ENCODE results near the gene TMEM62.
"Not testable (repeated sequence)": the region's sequence is repeated elsewhere in the genome, so short reads cannot be mapped to it uniquely, and the experiment has no call there.

Gene TMEM62

DNA sequence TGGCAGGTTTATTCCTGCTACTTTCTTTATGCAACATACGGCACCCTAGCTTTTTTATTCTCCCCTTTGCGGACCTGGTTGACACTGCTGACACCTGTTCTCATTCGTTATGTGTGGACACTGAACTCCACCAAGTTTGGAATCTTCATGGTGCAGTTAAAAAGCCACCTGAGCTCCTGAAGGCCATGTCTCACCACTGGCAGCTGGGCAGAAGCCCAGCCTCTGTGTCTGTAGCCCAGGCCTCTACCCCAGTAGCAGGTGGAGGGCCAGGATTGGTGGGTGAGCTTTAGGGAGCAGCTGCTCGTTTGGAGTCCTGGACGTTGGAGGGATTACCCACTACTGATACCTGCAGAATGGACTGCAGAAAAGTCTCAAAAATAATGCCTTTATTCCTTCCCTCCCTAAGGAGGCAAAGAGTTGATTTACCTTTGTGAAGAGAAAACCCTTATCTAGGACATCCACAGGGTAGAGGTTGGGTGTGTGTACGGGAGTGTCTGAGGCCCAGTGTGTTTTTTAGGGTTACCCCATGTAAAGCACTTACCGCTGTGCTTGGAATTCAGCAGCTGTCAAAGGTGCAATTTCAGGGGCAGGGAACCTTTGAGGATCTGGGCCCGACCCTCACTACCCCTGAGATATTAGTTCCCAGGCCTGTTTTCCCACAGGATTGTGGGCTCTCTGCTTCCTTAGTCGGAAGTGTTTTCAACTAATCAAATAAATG, 51.2 kb downstream of the TMEM62 start:
- no peak for DNase-seq

DNA sequence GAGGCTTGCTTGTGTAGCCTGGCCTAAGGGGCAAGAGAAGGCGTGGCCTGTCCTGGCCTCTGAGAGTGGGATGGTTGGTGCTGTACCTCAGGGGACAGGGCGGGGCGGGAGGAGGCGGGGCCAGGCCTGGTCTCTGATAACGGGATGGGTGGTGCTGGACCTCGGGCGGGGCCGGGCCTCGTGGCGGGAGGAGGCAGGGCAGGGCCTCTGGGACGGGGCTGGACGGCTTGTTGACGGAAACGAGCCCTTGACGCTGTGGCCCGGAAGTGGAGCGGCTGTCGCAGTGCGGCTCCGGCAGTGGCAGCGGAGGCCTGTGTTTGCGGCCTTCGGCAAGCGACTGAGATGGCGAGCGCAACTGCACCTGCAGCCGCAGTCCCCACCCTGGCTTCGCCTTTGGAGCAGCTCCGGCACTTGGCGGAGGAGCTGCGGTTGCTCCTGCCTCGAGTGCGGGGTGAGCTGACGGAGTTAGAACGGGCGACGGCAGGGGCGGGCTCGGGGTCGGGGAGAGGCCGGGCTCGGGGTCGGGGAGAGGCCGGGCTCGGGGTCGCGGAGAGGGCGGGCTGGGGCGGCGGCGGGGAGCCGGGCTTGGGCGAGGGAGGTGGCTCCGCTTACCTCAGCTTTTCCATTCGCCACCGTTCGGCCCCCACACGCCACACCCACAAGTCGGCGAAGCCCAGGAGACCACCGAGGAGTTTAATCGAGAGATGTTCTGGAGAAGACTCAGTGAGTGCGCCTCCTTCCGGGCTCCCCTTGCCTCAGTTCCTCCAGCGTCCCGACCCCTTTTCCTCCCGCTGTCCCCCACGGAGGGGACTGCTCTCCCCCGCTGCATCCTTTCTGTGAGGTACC, 52.0 kb downstream of the TMEM62 start, which contains the start of gene CCNDBP1:
Gene CCNDBP1, plus strand, starts transcription at position 247 of the 846 bp plus-strand sequence. Its CDS starts 96 bp downstream, at position 343.
- peak; percentile 83 for DNase-seq

DNA sequence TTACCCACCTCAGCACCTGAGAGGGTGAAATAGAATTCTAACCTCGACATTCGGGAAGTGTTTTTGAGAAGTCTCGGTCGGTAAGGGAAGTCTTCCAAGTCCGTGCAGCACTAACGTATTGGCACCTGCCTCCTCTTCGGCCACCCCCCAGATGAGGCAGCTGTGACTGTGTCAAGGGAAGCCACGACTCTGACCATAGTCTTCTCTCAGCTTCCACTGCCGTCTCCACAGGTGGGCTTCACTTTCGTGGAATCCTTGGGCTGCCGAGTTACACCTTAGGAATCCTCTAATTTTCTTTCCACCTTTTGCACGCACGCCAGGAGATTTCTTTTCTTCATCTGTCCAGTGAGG, 52.6 kb downstream of the TMEM62 start:
- no peak for DNase-seq

DNA sequence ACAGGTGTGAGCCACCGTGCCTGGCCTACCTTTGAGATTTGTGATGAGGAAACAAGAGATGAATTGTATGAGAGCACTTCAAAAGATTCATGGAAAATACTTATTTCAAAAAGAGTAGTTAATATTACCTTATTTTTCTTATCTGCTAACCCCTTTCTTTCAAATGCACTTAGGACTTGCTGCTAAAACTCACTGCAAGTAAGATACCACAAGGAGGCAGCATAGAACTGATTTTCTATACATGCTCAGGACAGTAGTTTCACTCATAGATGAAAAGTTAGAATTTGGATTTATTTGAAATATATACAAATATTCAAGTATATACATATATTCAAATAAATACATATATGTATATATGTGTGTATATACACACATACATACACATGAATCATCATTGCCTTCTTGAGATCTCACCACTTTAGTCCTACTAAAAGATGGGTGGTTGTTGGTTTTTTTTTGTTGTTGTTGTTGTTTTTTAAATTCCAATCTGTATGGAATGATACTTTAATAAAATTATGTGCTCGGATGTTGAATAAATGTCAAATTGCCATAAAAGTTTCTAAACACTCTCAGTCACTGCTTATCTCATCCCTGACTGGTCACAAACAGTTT, 54.3 kb downstream of the TMEM62 start:
- DNase-seq = peak; percentile 58

DNA sequence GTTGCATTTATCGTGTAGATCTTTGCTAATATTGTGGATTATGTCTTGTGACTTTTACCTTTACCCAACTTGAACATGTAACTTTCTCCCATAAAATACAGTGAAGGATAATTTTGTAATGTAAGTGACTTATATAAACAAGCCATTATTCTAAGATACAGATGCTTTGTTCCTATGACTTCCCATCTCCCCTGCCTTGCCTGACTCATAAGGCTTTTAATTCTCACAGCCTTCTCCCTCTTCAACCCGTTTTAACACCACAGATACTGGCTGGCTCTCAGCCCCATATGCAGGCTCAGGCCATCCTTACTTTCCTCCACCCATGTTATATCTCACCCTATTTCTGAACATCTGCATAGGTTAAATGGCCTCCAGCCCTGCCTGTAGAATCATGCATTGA, 55.9 kb downstream of the TMEM62 start:
- no peak for DNase-seq

DNA sequence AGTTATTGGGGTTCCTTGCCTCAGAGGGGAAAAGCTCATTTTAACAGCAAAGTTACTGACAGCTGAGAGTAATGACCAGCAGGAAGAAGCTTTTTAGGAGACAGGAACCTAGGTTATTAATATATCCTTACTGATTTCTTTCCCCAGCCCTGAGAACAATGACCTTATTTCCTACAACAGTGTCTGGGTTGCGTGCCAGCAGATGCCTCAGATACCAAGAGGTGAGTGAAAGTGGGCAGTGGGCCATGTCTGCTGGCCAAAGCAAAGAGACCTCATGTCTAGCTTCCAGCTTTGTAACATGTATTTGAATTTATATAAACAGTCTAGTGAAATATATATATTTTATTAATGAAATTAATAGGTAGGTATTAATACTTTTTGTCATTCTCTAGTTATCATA, 56.8 kb downstream of the TMEM62 start:
- no peak for DNase-seq

DNA sequence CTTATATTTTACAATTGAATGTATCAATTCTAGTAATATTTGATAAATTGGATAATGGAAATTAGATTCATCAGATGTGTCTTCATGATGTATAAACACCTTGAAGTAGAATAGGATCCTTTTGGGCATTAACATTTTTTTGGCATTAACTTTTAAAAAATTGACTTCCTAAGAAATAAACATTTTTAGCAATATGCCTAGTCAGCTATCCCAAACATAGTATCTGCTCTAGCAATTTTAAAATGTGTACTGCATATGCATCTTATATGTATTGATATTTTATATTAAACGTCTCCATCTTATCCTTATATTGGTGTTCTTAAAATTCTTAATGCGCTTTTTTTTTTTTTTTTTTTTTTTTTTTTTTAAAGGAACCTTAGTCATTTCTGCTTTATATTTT, 60.3 kb downstream of the TMEM62 start:
- DNase-seq = no peak

DNA sequence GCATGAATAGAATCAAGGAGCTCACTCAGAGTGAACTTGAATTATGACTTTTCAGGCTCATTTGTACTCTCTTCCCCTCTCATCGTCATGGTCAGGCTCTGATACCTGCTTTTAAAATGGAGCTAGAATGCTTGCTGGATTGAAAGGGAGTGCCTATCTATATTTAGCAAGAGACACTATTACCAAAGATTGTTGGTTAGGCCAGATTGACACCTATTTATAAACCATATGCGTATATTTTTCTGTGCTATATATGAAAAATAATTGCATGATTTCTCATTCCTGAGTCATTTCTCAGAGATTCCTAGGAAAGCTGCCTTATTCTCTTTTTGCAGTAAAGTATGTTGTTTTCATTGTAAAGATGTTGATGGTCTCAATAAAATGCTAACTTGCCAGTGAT, 61.4 kb downstream of the TMEM62 start:
- DNase-seq = peak; percentile 55

DNA sequence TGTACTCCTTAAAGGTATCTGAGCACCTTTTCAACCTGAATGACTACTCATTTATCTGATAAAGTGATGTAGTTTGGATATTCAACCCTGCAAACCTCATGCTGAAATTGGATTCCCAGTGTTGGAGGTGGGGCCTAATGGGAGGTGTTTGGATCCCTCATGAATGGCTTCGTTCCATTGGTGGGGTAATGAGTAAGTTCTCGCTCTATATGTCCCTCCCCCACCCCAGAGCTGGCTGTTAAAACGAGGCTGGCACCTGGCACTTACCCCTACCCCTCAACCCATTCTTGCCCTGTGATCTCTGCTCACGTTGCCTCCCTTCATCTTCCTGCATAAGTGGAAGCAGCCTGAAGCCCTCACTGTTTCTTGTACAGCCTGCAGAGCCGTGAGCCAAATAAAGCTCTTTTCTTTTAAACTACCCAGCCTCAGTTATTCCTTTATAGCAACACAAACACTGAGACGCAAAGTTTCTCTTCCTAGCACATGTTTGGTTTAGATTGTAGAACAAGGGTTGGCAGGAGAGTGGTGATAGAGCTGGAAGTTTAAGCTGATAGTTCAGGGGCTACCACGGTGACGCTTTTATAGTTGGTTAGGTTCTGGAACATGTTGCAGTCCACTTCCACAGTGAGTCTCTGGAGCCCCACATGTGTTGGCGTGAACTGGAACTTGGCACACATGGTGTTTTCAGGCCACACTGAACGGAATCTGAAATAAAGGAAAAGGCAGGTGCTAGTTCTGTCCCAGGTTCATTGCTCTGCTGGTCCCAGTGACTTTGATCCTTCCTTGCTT, 63.6 kb downstream of the TMEM62 start:
- no peak for DNase-seq

DNA sequence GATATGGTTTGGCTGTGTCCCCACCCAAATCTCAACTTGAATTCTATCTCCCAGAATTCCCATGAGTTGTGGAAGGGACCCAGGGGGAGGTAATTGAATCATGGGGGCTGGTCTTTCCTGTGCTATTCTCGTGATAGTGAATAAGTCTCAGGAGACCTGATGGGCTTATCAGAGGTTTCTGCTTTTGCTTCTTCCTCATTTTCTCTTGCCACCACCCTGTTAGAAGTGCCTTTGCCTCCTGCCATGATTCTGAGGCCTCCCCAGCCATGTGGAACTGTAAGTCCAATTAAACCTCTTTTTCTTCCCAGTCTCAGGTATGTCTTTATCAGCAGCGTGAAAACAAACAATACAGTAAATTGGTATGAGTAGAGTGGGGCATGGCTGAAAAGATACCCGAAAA, 64.4 kb downstream of the TMEM62 start:
- DNase-seq = not testable (repeated sequence)

DNA sequence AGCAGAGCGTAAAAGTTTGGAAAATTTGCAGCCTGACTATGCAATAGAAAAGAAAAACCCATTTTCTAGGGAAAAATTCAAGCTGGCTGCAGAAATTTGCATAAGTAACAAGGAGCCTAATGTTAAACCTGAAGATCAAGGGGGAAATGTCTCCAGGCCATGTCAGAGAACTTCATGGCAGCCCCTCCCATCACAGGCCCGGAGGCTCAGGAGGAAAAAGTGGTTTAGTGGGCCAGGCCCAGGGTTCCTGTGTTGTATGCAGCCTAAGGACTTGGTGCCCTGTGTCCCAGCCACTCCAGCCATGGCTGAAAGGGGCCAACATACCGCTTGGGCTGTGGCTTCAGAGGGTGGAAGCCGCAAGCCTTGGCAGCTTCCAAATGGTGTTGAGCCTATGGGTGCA, 65.2 kb downstream of the TMEM62 start:
- not testable (repeated sequence) for DNase-seq

DNA sequence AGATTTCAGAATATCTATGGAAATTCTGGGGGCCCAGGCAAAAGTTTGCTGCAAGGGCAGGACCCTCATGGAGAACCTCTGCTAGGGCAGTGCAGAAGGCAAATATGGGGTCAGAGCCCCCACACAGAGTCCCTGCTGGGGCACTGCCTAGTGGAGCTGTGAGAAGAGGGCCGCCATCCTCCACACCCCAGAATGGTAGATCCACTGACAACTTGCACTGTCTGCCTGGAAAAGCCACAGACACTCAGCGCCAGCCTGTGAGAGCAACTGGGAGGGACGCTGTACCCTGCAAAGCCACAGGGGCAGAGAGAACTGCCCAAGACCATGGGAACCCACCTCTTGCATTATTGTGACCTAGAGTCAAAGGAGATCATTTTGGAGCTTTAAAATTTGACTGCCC, 65.6 kb downstream of the TMEM62 start:
- DNase-seq = no peak

DNA sequence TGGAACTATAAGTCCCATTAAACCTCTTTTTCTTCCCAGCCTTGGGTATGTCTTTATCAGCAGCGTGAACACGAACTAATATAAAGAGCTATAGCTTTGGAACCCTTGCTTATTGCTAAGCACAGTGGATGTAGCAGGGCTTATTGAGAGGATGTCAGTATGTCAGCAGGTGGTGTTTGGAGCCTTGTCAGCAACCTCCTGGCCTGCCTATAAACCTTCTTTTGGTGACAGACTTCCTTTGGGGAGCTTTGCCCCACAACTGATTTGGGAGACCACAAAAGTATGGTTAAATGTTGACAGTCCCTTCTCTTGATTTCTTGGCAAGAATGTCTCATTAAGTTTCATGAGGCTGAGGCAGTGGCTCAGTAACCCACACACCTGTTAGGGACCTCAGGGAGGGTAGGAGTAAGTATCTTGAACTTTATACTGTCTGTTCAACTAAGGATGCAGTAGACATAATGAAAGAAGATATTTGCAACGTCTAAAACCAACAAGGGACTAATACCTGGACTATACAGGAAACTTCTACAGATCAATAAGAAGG, 66.6 kb downstream of the TMEM62 start:
- DNase-seq = no peak

DNA sequence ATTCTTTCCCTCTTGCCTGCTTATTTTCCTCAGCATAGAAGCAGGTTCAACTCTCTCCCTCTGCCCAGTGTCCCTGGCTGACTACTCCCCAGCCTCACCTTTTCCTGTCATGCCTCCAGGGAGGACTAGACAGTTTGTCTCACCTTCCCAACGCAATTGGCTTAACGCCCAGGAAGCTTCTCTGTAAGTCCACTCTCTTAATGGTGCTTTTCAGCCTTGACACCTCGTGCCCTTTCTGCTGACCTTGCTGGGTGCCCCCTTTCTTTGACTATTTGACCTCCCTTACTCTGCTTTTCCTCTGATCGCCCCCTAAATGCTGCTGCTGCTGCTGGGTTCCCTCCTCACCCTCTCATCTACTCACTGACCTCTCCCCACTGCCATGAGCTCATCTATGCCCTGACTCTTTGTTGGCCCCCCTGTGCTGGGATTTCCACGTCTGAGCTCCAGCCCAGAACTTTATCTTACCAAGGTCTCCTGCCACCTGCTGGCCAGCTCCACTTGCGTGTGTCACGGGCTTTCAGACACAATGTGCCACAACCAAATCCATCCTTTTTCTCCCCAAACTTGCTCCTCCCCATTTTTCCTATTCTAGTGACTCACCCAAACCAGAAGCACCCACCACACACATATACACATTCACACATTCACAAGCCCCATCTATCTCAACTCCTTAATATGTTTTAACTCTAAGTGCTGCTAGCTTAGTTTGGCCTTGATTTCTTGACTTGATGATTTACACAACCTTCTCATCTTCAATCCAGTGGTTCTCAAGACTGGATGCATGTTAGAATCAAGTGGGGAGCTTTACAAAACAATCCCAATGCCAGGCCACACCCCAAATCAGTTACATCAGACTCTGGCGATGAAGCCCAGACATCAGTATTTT, 70.9 kb downstream of the TMEM62 start:
- DNase-seq = peak; percentile 73

DNA sequence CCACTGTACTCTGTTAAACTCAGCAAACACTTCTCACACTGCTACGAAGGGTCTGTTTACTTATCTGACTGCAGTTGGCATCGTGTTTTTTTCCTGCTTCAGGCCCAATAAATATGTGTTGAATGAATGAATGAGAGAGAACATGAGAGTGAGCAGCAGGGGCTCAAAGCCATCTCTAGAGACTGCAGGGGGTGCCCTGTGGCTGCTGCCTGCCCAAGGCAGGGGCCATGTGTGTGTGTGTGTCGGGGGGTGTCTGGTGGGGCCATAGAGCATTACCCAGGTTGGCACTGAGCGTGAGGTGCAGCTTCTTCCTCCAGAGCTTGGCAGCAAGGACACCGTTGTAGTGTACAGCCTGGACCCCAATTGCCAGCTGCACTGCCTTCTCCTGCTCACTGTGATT, 72.7 kb downstream of the TMEM62 start:
- no peak for DNase-seq

DNA sequence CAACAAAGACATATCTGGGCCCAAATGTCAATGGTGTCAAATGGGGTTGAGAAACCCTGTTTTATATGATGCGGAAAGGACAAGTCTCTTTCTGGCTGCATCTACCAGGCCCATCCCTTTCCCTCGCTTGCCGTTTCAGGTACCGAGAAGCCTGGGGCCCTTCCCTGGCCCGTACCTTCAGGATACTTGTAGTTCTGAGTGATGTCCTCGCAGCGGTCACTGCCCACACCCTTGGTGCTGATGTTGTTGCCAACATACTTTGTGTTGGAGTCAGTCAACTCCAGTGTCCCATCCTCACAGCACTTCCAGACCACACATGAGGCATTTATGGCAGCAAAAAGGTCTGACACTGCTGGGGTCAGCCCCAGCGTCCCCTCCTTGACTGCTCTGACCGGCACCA, 73.6 kb downstream of the TMEM62 start:
- DNase-seq = no peak

DNA sequence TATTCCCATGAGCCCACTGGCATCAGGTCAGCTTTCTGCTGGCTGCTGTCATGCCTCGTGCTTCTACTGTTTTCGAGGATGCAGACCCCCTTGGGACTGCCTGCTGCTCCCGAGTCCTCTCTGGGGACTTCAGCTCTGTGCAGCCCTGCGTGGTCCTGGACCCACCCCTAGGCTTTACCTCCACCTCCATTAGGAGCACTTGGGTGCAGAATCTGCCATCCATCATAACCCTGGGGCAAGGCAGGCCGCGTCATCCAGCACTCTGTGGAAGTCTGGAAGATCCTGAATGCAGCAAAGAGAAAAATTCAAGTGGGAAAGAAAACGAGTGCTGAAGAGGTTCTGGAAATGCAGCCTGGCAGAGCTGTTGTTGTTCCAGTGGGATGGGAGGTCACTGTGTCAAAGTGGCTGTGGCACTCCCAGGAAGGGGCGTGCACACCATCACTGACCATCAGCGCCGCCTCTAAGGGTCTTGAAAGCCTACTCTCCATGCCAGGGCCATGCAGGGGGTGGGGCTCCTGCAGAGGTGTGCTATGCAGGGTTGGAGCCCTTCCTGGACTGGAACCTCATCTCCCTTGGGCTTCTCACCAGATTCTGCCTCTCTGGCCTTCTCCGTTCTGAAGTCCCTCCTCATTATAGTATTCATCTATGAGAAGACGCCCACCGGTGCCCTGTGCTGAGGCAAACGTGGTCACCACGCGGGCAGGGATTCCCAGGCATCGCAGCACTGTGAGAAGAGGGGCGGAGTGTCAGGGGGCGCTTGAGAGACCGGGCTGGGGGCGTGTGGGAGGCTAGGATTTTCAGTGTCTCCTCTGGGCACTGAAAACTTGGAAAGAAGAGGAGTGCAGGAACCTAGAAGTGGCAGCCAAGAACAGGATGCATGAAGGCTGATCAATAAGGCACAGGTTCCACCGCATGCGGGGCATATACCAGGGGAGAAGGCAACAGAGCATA, 74.9 kb downstream of the TMEM62 start:
- DNase-seq = no peak

DNA sequence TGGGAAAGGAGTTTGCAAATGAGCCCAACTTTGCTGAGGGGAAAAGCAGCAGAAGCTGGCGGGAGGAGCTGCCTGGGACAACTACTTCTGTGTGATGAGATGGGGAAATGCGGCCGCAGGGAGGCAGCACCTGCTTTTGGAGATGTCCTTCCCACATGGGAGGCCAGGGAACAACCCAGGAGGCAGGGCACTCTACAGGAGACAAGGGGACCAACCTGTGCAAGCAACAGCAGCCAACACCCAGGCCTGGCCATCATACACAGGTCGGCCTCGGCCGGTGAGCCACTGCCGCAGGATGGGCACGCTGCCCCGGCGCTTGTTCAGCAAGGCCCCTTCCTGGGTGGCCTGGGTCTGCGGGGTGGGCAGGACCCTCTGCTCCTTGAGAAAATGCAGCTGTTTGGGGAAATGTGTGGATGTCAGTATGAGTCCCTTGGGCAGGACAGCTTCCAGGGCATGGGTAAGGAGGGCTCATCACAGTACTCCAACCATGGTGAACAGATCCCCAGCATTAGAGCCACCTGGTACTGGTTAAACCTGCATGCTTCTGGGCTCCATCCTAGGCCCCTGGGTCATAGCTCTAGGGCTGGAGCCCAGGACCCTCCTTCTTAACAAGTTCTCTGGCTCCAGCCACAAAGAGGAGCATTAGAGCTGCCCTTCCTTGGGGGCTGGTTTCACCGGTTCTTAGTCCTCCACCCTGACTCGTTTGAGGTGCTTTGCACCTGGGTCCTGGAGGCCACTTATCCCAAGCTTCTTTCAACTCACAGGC, 75.9 kb downstream of the TMEM62 start:
- DNase-seq = no peak

DNA sequence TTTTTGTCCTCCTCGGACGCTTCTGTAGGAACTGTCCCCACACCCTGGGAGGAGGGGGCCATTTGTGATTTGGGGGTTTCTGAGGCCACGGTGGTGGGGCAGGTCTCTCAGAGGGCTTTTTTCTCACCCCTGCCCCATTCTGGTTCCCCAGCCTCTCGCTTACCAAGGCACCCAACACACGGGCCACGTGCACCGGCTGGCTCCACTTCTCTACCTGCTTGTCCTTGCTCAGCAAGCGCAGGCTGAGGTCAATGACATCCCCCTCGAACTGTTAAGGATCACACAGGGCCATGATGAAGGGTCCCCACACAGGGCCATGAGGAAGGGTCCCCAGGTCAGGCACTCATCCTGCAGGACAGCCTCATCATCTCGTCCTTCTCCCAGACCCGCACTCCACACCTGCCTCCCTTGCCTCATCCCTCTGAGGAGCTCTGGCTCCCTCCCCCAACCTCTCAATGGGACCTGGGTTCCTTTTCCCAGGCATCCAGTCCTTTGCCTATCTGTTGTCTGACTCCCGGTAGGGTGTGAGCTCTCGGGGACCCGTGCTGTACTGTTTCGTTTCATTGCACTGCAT, 76.9 kb downstream of the TMEM62 start:
- DNase-seq = no peak
